ENCODE data around the gene HORMAD2.

- no peak for TF ChIP-seq CTCF (IDR thresholded peaks at IDR 0.05; ENCODE audit: insufficient read depth, low read depth, low read length)
- no peak for TF ChIP-seq EZH2 (IDR thresholded peaks at IDR 0.05; ENCODE audit: insufficient read depth, low read length)
Measured at GRCh38 chr22:30054067-30054763, 26.0 kb upstream of the HORMAD2 start.
